NCI-H226 (cell line): ENCODE measurements around the gene RNF38.

Source experiments
- DNase-seq: peaks from one replicate; pipeline ENCODE4 v3.0.0-alpha.2; 2015

RNF38 gene

DNA sequence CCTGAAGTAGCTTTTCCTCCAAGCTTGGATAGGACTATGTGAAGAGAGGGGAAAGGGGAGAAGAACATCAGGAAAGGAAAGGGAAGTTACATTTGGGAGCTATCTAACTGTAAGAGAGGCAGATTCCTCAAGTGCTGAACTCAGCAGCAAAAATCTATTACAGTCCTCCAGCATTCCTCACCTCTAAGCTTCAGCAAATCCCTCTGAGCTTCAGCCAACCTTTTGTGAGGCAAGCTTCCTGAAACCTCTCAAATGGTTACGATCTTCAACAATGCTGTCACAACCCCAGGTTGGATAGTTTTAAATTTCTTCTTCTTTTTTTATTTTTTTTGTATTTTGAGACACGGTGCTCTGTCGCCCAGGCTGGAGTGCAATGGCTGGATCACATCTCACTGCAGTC, 2.5 kb upstream of the RNF38 start:
- no peak for DNase-seq

DNA sequence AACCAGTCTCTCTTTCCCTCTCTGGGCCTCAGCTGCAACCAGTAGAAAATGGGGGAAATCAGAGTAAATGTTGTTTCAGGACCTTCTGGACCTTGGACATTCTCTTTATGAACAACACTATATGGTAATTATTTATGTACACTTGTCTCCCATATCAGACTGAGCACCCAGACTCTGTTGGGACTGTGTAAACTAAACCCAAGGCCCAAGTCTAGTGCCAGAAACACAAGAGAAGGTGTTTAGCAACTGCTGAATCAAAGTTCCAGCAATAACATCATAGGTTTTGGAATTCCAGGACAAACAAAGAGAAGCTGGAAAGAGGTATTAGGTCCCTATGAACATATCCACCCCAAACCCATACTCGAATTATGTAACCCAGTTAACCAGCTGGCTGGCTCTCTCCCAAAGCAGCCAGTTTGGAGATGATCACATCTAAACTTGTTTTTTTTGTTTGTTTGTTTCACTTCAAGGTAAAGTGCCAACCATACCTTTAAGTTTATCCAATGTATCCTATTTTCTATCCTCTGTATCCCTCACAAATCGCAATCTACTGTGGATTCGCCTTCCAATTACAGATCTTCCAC, 1.9 kb upstream of the RNF38 start:
- DNase-seq: no peak

DNA sequence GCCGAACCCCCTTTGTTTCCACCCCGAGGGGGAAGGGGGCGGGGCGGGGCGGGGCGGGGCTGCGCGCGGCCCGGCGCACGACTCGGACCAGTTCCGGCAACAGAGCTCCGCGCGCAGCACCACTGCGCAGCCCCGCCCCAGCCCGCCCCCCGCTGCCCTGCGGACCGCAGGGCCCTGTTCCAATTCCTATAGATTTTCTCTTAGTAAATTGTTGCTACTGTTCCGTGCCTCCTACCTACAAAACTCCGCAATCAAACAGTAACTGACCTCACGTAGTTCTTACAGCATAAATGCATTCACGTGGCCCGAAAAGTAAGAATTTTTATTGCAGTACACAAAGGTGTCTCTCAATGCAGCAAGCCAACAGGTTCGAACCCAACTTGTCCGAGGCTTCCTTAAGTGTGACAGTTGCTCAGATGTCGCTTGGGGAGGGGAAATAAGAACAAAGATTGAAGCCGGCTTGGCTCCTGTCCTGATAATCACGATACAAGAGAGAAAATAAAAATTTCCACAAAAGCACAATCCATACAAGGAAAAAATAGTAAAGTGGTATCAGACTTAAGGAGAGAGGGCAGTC, 1.2 kb upstream of the RNF38 start:
- no peak for DNase-seq

GRCh38 chr9:36400332-36401163, 479 bp upstream of the RNF38 start:
- peak; percentile 59 for DNase-seq

DNA sequence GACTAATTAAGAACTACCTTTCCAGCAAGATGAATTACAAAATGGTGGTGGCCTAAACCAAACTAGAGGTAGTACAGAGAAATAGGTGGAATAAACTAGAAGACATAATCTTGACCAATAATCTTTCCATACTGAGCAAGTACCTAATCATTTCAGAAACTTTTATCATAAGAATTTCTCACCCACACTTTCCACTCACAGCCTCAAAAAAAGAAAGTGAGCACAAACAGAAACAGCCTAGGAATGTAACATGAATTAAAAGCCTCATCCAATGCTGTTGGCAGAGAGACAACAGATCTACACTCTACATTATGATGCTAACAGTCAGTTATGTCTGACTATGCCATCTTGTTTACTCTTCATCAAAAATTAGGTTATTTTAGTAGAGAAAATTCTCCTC, 1.3 kb downstream of the RNF38 start:
- DNase-seq: peak; percentile 53

GRCh38 chr9:36396985-36397384, 3.1 kb downstream of the RNF38 start:
- DNase-seq: peak; percentile 20

DNA sequence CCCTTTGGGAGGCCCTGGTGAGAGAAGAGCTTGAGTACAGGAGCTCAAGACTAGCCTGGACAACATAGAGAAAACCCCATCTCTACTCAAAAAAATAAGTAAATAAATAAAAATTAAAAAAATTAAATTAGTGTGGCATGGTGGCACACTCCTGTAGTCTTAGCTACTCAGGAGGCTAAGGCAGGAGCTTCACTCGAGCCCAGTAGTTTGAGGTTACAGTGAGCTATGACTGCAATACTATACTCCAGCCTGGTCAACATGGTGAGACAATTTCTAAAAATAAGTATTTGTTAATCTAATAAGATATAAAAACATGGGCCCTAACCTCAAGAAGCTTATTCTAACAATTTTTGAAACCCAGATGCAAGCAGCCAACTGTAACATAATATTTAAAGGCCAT, 7.6 kb downstream of the RNF38 start:
- DNase-seq: no peak

DNA sequence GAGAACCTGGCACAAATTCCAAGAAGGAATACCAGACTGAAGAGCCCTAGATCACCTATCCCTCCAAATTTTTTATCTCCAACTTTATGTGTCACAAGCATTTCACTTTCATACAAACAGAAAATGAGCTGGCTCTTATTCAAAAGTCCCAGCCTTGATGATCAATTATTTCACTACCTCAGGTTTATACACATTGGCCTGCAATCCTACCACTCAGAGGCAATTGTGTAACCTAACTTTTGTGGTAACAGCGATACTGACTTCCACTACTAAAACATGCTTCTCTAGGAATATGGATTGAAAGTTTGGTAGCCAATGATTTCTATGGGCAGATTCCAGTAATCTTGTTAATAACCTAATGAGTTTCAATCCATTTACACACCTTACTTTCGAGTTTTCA, 10.5 kb downstream of the RNF38 start:
- DNase-seq: no peak

DNA sequence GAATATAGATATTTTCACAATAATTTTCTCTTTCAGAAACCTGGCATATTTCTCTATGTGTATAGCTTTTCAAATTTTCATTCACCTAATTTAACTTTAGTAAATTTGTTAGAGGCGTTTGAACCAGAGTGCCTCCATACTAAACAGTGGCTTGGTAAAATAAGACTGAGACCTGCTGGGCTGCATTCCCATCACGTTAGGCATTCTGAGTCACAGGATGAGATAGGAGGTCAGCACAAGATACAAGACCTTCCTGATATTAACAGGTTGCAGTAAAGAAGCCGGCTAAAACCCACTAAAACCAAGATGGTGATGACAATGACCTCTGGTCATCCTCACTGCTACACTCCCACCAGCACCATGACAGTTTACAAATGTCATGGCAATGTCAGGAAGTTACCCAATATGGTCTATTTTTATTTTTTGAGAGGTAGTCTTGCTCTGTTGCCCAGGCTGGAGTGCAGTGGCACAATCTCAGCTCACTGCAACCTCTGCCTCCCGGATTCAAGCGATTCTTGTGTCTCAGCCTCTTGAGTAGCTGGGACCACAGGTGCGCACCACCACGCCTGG, 13.6 kb downstream of the RNF38 start:
- peak; percentile 22 for DNase-seq

DNA sequence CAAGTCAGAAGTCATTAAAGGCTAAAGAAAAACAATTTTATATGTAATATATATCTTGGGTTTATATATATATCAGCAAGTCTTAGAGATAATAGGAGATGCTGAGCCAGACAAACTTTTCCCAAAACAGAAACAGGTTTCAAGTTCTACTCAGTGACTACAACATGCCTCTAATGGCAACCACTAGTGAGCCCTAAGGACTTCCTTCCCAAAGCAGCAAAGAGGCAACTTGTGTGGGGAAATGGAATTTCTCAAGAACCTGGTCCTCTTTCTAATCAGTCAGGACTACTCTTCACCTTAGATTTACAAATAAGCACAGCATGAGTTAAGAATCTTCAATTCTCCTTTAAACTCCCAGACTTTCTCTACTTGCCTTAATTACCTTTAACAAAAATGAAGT, 17.6 kb downstream of the RNF38 start:
- DNase-seq: no peak

GRCh38 chr9:36364577-36364976, 35.5 kb downstream of the RNF38 start:
- no peak for DNase-seq

DNA sequence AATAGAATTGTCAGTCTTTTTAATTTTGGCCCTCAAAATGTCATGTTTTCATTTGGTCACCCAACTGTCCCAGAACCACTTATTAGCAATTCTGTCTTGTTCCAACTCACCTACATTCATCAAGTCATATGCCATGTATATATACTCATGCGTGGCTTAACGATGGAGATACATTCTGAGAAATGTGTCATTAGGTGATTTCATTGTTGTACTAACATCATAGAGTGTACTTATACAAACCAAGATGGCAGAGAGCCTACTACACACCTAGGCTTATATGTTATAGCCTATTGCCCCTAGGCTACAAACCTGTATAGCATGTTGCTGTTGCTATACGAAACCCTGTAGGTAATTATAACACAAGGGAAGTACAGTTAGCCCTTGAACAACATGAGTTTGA, 36.6 kb downstream of the RNF38 start:
- DNase-seq: no peak

DNA sequence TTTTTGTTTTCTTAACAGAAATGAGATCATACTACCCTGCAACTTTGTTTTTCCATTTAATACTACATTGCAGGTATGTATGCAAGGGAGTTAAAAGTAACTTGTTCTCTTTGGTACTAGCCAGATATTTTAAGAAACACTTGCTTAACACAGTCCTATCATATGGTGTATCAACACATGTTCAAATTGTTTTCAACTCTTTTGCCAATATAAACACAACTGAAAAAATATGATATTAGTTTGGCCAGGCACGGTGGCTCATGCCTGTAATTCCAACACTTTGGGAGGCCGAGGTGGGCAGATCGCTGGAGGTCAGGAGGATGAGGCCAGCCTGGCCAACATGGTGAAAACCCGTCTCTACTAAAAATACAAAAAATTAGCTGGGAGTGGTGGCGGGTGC, 41.6 kb downstream of the RNF38 start:
- DNase-seq: no peak

DNA sequence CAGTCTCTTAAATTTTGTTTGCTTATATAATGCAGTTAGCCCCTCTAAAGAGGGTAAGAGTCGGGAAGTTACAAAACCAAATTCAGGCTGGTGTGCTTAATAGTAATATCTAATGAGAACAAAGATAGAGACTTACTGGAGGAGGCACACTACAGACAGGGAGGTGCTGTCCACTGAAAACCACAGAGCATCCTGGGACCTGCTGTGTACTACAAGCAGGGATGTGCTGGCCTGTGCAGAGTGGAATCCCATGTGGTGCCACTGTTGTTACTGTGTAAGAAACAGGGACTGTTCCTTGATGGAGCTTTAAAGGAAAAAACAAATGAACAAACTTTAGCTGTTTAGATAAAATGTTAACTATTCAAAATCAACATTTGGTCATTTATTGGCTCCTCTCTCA, 42.4 kb downstream of the RNF38 start:
- DNase-seq: no peak

GRCh38 chr9:36346569-36346968, 53.5 kb downstream of the RNF38 start:
- DNase-seq: no peak

DNA sequence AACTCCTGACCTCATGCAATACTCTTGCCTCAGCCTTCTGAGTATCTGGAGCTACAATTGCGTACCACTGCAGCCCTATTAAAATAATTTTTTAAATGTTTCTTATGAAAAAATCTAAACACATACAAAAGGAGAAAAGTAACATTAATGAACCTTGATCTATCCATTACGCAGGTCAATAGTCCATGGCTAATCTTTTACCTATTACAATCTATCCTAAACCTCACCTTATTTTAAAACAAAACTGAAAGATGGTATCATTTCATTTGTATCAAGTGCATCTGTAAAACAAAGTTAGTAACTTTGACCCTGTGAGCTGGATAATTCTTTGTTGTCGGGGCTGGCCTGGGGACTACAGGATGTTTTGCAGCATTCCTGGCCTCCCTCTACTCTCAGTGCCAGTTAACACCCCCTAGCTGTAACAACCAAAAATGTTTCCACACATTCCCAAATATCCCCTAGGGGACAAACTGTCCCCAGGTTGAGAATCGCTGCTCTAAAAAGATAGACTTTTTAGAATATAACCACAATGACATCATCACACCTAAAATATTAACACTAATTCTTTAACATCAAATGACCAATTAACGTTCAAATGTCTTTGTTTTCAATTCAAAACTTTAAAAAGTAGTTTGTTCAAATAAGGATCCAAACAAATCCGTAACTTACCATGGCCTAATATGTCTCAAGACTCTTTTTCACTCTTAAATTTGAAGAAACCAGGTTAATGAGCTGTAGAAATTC, 54.8 kb downstream of the RNF38 start:
- no peak for DNase-seq

GRCh38 chr9:36341936-36342577, 58.0 kb downstream of the RNF38 start:
- DNase-seq: no peak

DNA sequence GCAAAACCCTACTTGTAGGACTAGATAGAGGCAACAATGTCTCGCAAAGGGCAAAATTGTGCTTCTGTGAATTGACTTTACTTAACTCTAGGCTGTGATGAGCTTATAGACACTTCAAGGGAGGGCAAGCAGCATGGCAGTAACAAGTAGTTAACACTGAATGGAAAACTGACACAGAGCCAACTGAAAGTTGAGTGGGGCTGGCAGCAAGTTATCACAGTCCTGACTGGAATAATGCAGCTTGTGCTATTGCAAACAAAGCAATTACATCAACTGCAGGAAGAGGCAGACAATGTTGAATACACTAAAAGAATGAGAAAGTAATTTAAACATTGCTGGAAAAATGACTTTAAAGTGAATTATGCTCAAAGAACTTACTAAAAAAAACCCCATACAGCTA, 62.2 kb downstream of the RNF38 start:
- no peak for DNase-seq

DNA sequence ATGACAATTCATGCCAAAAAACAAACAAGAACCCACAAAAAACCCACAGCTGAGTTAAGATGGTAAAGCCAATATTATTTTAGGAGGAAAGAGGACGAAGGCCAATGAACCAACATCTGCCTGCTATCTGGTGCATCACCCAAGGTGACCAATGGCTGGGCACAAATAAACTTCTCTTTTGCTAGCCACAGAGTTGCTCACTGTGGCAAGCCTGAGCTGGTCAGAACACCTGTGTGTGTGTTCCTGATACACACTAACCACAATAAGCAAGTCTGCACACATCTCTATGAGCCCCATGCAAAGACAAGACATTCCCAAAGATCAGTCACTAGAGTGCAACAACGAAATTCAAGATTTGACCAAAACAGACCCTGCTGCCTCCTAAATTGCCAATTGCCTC, 63.1 kb downstream of the RNF38 start:
- DNase-seq: no peak

DNA sequence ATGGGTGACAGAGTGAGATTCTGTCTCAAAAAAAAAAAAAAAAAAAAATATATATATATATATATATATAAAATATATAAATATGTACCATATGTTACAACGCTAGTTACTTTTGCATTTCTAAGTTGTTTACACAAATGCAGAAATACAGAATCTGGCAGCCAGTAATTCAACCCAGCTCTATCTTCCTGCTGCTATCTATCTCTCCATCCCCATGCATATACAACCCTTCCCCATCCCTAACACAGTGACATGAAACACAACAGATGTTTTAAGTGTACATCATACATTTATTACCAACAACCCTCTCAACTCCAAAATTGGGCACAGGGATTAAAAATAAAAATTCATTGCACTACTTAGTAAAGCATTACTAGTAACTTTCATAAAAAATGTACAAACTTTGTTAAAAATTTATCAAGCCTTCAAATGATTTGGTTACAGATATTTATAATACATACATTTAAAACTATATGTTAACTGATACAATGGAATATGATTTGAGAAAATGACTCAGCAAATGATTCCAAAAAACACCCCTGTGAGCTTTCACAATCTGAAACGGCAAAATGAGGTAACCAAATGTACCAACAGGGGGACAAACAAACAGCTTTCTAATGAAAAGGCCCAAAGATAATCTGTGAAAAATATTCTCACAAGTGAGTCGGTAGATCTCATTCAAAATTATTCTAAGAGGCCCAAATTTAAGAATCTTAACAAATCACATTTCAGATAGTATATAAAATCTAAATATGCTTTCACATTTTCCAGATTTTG, 63.8 kb downstream of the RNF38 start:
- DNase-seq: no peak

DNA sequence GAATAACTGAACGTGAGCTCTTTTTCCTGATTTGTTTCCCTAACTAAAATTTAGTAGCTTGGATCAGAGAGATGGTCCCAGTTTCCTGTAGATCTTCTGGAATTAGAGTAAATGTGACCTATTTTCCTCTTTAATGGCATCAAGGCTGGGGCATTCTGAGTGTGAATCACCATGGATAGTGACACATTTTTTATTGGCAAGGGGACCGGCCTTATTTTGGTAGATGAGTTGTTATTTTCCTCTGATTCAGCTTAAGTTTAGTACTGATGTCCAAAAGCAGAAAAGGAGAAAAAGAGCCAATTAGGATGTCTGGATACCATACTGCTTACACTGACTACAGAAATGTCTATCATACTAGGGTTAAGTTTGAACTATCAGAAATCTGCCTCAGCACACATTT, 68.1 kb downstream of the RNF38 start:
- no peak for DNase-seq

DNA sequence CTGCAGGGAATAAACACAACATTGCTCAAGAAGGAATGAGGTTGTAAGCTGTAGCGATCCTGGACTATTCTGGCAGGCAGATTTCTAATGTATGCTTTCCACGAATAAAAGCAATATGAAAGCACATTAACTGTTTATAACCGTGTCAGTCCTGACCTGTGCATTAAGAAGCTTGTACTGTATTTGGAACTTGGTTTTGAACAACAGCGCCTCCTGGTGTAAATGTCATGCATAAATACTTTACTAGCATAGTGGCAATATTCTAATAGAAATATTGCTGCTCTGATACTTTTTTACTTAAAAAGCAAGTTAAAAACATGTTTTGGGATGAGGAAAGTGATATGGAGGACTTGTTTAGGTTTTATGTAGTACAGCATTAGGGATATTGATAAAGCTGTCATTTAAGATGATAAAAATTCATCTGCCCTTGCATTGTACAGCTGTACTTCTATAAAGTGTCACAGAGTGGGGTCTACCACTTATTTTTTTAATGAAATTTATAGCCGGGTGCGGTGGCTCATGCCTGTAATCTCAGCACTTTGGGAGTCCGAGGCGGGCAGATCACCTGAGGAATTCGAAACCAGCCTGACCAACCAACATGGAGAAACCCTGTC, 71.2 kb downstream of the RNF38 start:
- peak; percentile 7 for DNase-seq
